Osteoblast (primary cell): ENCODE data around the gene MTFR1L. TPM values are rescaled to one million over a fixed set of nuclear protein-coding genes. Genes with fewer than 3 reads are reported as not detected.

Source experiments
- DNase-seq: peaks from one replicate; pipeline ENCODE4 v3.0.0; 2011; ENCODE audit warnings: low spot score, mixed read lengths; ENCODE audit not compliant: insufficient read length; ENCODE audit errors: missing footprints
- H2AFZ ChIP-seq: 2 replicates; pipeline ENCODE4 v1.6.0; 2011; ENCODE audit warnings: mild to moderate bottlenecking, low read length
- H3K27ac ChIP-seq: 2 replicates; pipeline ENCODE4 v1.5.1; 2011; ENCODE audit warnings: mild to moderate bottlenecking, low read depth, low read length, moderate library complexity
- H3K27me3 ChIP-seq: 2 replicates; pipeline ENCODE4 v1.6.0; 2012; ENCODE audit warnings: mild to moderate bottlenecking, control low read depth, inconsistent platforms, low read length, moderate library complexity; ENCODE audit not compliant: insufficient read depth
- H3K36me3 ChIP-seq: 2 replicates; pipeline ENCODE4 v1.5.1; 2011; ENCODE audit warnings: mild to moderate bottlenecking, low read length, control low read depth, moderate library complexity; ENCODE audit not compliant: insufficient read depth
- H3K4me1 ChIP-seq: 2 replicates; pipeline ENCODE4 v1.5.1; 2011; ENCODE audit warnings: mild to moderate bottlenecking, low read length, control low read depth, moderate library complexity; ENCODE audit not compliant: insufficient read depth
- H3K4me2 ChIP-seq: 2 replicates; pipeline ENCODE4 v1.6.0; 2011; ENCODE audit warnings: mild to moderate bottlenecking, low read length; ENCODE audit not compliant: insufficient read depth
- H3K4me3 ChIP-seq: fragments of 200-600 bp; sonication (generic); 3 replicates; pipeline ENCODE4 v1.5.1; 2012; ENCODE audit warnings: mild to moderate bottlenecking, low read length, inconsistent platforms; ENCODE audit not compliant: insufficient read depth
- H3K79me2 ChIP-seq: 2 replicates; pipeline ENCODE4 v1.6.0; 2012; ENCODE audit warnings: mild to moderate bottlenecking, low read length, control low read depth, inconsistent platforms; ENCODE audit not compliant: insufficient read depth
- H3K9me3 ChIP-seq: 2 replicates; pipeline ENCODE4 v1.5.1; 2011; ENCODE audit warnings: low read depth, low read length, control low read depth
- H4K20me1 ChIP-seq: 2 replicates; pipeline ENCODE4 v1.6.0; 2012; ENCODE audit warnings: mild to moderate bottlenecking, low read length, control low read depth; ENCODE audit not compliant: insufficient read depth
- CTCF ChIP-seq: IDR thresholded peaks from 2 replicates; pipeline ENCODE4 v1.5.1; 2011; ENCODE audit warnings: mild to moderate bottlenecking, low read depth, low read length, moderate library complexity; ENCODE audit errors: extremely low read depth
- total RNA-seq: library from RNA; depleted of rRNA; stranded (reverse); fragments of >200 nt; gene quantifications from 2 replicates; pipeline ENCODE4 v1.2.3, GENCODE V29; 2012

MTFR1L gene
- total RNA-seq, 1 donor = 47.4 TPM

- Histone ChIP-seq H3K4me1 (no peaks in the 10 kb centered on the region), H3K4me3 (no peak overlapping the region), H3K27ac (no peak overlapping the region), H2AFZ (no peak overlapping the region), H3K4me2 (no peak overlapping the region), H3K36me3 (peaks cover 68% of the 10 kb centered on the region), H3K27me3 (no peaks in the 10 kb centered on the region), H3K9me3 (no peaks in the 10 kb centered on the region), H4K20me1 (peaks cover 3% of the 10 kb centered on the region), H3K79me2 (no peaks in the 10 kb centered on the region)
- no peak for TF ChIP-seq CTCF
- DNase-seq = no peak
These were observed 11.9 kb downstream of the MTFR1L start for GRCh38 chr1:25831569-25832196.

GRCh38 chr1:25832336-25833037 is 12.7 kb downstream of the MTFR1L start:
- Histone ChIP-seq H3K79me2 (no peaks in the 10 kb centered on the region), H3K36me3 (peaks cover 64% of the 10 kb centered on the region), H3K27ac (no peak overlapping the region), H3K4me3 (no peak overlapping the region), H3K4me1 (no peaks in the 10 kb centered on the region), H4K20me1 (peaks cover 2% of the 10 kb centered on the region), H3K9me3 (no peaks in the 10 kb centered on the region), H2AFZ (no peak overlapping the region), H3K4me2 (no peak overlapping the region), H3K27me3 (no peaks in the 10 kb centered on the region)
- no peak for TF ChIP-seq CTCF
- no peak for DNase-seq

GRCh38 chr1:25833158-25833557 is 13.4 kb downstream of the MTFR1L start:
- no peaks in the 10 kb centered on the region for H3K27me3 ChIP-seq
- no peaks in the 10 kb centered on the region for H3K9me3 ChIP-seq
- H3K27ac ChIP-seq = no peak overlapping the region
- H3K79me2 ChIP-seq = no peaks in the 10 kb centered on the region
- H3K4me1 ChIP-seq = no peaks in the 10 kb centered on the region
- DNase-seq = no peak
- TF ChIP-seq CTCF = no peak
- H2AFZ ChIP-seq = no peak overlapping the region
- peaks cover 2% of the 10 kb centered on the region for H4K20me1 ChIP-seq
- H3K4me2 ChIP-seq = no peak overlapping the region
- H3K4me3 ChIP-seq = no peak overlapping the region
- peaks cover 60% of the 10 kb centered on the region for H3K36me3 ChIP-seq

GRCh38 chr1:25834894-25835293 is 15.1 kb downstream of the MTFR1L start:
- no peak overlapping the region for H3K4me2 ChIP-seq
- H3K79me2 ChIP-seq = no peaks in the 10 kb centered on the region
- H2AFZ ChIP-seq = no peak overlapping the region
- no peaks in the 10 kb centered on the region for H3K4me1 ChIP-seq
- no peaks in the 10 kb centered on the region for H3K9me3 ChIP-seq
- H3K36me3 ChIP-seq = peaks cover 47% of the 10 kb centered on the region
- no peak overlapping the region for H3K27ac ChIP-seq
- DNase-seq = no peak
- TF ChIP-seq CTCF = no peak
- H3K27me3 ChIP-seq = no peaks in the 10 kb centered on the region
- no peak overlapping the region for H3K4me3 ChIP-seq
- peaks cover 2% of the 10 kb centered on the region for H4K20me1 ChIP-seq
